ENCODE data around the gene TAF11.
A peak's percentile ranks its signal among the peaks of the same experiment; 100 is the strongest.
"Not testable (repeated sequence)": the region's sequence is repeated elsewhere in the genome, so short reads cannot be mapped to it uniquely, and the experiment has no call there.

TAF11 gene, protein sequence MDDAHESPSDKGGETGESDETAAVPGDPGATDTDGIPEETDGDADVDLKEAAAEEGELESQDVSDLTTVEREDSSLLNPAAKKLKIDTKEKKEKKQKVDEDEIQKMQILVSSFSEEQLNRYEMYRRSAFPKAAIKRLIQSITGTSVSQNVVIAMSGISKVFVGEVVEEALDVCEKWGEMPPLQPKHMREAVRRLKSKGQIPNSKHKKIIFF

DNA sequence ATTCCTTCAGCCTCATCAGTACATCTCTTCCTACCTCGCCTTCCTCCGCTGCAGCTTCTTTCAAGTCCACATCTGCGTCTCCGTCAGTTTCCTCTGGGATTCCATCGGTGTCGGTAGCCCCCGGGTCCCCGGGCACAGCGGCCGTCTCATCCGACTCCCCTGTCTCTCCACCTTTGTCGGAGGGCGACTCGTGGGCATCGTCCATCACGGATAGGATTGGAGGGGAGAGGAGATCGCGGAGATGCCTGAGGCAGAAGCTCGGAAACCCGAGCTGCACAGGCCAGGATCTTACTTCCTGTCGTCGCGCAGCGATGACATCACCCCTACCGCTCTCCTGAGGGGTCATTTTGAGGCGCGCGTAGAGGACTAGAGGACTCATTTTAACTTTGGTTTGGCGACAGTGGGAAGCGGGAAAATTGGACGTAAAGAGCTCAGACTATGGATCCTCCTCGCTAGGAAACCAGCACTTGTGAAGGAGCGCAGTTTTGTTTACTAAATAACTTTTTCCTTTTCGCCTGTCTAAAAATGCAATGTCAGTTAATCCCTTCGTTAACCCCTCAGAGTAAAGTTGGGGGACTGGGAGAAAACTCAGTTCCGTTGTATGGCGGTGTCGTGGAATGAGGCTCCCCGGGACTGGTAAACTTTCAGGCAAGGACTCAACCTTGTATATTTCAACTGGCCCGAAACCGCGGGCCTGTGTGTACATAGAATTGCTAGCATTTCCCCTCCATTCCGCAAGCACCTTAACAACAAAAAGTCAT lies at the start of gene TAF11:
TSS of gene TAF11 (minus strand) at position 290 of the 761 bp plus-strand sequence. CDS start at position 205, 85 bp downstream.
- peak; percentile 93 for DNase-seq (ENCODE audit: low read depth)
- H3K4me3 ChIP-seq (ENCODE audit: low read length), result peak within 1 kb of the TSS; percentile 94
- TF ChIP-seq, protein P1, sequence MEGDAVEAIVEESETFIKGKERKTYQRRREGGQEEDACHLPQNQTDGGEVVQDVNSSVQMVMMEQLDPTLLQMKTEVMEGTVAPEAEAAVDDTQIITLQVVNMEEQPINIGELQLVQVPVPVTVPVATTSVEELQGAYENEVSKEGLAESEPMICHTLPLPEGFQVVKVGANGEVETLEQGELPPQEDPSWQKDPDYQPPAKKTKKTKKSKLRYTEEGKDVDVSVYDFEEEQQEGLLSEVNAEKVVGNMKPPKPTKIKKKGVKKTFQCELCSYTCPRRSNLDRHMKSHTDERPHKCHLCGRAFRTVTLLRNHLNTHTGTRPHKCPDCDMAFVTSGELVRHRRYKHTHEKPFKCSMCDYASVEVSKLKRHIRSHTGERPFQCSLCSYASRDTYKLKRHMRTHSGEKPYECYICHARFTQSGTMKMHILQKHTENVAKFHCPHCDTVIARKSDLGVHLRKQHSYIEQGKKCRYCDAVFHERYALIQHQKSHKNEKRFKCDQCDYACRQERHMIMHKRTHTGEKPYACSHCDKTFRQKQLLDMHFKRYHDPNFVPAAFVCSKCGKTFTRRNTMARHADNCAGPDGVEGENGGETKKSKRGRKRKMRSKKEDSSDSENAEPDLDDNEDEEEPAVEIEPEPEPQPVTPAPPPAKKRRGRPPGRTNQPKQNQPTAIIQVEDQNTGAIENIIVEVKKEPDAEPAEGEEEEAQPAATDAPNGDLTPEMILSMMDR (conservative IDR thresholded peaks at IDR 0.05; ENCODE audit: low read length), result no peak

DNA sequence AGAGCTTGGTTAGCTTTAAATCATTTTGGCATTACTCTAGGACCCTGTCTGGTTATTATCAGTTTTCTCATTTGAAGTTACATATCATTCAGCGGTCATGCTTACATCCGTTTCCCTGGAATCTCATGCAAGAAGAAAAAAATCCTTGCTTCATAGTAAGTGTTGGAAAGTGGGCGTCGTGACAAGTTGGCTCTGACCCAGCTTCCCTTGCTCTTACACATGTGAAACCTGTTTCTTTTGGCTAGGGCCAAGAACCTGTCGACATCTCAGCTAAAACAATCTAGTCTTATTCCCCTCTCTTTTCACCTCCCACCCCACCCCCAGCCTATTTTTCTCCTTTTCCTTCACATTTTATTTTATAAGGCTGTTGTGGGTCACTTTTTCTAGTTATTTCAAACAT lies 46.7 kb upstream of the TAF11 start:
- H3K4me3 ChIP-seq (ENCODE audit: low read length), result no peak overlapping the region
- TF ChIP-seq, protein P1 (conservative IDR thresholded peaks at IDR 0.05; ENCODE audit: low read length), result no peak
- peak; percentile 26 for DNase-seq (ENCODE audit: low read depth)

DNA sequence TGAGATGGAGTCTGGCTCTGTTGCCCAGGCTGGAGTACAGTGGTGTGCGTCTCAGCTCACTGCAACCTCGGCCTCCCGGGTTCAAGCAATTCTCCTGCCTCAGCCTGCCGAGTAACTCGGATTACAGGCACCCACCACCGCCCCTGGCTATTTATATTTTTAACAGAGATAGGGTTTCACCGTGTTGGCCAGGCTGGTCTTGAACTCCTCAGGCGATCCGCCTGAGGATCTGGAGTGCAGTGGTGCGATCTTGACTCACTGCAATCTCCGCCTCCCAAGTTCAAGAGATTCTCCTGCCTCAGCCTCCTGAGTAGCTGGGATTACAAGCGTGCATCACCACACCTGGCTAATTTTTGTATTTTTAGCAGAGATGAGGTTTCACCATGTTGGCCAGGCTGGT lies 44.4 kb upstream of the TAF11 start:
- DNase-seq (ENCODE audit: low read depth); H3K4me3 ChIP-seq (ENCODE audit: low read length): not testable (repeated sequence)

DNA sequence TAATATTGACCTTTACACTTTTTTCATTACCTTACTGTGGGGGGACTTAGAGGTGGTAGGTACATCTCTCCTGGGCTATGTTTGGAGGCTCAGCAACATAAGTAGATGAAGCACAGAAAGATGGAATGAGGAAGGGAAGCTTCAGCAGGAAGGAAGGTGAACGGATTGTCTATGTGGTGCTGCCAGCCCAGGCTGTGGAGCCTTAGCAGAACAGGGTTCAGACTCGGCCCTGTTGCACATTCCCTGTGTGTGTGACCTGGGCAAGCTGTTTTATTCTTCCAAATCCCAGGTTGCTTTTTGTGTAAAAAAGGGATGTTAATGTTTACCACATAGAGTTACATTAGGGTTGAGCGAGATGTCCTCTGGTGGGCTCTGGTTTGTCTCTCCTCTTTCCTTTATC lies 42.4 kb upstream of the TAF11 start:
- H3K4me3 ChIP-seq (ENCODE audit: low read length), result no peak overlapping the region
- DNase-seq (ENCODE audit: low read depth), result no peak
- TF ChIP-seq, protein P1 (conservative IDR thresholded peaks at IDR 0.05; ENCODE audit: low read length), result no peak

DNA sequence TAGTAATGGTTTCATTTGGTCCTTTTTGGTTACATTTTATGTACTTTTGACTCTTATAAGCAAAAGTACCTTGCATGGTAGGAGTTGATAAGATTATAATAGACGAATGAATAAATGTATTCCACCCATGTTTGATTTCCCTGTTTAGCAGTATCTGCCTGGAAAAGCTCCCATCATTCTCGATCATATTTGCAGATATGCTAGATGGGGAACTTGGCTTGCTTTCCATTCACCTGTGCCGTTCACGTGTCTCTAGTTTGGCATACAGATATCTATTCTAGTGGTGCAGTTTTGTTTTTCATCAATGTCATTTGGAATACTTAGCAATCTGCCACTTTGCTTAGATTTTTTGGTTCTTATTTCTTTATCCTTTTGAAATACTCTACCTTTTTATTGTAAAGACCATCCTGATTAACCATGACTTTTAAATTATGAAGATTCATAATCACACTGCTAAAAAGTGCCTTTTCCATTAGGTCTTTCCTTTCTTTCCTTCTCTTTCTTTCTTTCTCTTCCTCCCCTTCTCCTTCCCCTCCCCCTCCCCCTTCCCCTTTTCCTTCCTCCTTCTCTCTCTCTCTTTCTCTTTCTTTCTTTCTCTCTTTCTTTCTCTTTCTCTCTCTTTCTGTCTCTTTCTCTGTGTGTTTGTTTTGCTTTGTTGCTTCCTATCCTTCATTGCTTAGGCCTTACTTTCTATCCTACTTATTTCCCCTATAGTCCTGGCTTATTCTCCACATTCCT lies 41.6 kb upstream of the TAF11 start:
- H3K4me3 ChIP-seq (ENCODE audit: low read length), result no peak overlapping the region
- TF ChIP-seq, protein P1 (conservative IDR thresholded peaks at IDR 0.05; ENCODE audit: low read length), result no peak
- DNase-seq (ENCODE audit: low read depth), result no peak

DNA sequence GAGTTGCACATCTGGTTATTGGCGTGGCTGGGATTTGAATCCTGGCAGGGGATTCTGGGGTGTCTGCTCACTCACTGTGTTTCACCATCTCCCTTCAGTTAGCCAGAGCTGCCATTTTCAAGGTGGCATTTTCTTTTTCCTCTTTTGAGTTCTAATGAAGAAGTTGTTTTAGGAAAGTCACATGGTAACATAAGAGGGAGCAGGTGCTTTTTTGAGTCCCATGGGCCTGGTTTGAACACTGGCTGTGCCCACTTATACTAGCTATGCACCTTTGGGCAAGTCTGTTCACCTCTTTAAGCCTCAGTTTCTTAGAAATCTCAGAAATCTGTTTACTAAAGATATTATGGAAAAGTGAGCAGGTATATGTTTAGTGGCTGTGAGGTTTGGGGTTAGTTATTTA lies 40.9 kb upstream of the TAF11 start:
- no peak for DNase-seq (ENCODE audit: low read depth)

DNA sequence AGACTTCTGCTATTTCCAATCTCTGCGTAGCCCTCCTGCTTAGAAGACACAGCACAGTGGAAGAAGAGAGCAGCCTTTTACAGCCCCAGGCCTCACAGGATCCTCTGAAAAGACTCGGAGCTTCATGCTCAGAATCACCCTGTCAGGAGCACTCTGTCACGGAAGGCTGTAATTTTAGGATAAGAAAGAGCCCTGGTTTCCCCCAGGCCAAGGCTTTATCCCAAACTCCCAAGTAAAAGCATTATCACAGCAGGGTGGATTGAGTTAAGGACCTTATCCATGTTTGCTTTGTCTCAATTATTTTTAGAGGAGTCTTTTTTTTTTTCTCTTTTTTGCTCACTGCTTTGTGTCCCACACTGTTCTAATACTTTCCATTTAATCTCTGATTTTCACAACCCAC lies 40.4 kb upstream of the TAF11 start:
- DNase-seq (ENCODE audit: low read depth), result no peak
- TF ChIP-seq, protein P1 (conservative IDR thresholded peaks at IDR 0.05; ENCODE audit: low read length), result no peak
- H3K4me3 ChIP-seq (ENCODE audit: low read length), result no peak overlapping the region

More for the DNA sequence above, 40.9 kb upstream of the TAF11 start:
- TF ChIP-seq, protein P1 (conservative IDR thresholded peaks at IDR 0.05; ENCODE audit: low read length), result no peak
- H3K4me3 ChIP-seq (ENCODE audit: low read length), result no peak overlapping the region

Data from AG10803 (cell line).